ENCODE measurements around the gene IL1R2. TPM values are rescaled to one million over a fixed set of nuclear protein-coding genes. Genes with fewer than 3 reads are reported as not detected.

IL1R2 gene
- total and polyA plus RNA-seq, 2 experiments from 2014 or later = not detected

GRCh38 chr2:101983928-101984327, 7.8 kb upstream of the IL1R2 start:
- H3K36me3 ChIP-seq (ENCODE audit: insufficient read depth) = no peaks in the 10 kb centered on the region
- H3K27ac Mint-ChIP-seq = no peak overlapping the region
- DNase-seq (ENCODE audit: low spot score) (no peak), ATAC-seq (no peak)
- no peaks in the 10 kb centered on the region for H3K79me2 ChIP-seq (replicated peaks; ENCODE audit: insufficient read depth)
- no peaks in the 10 kb centered on the region for H3K4me1 ChIP-seq (ENCODE audit: insufficient read depth)
- peaks cover 8% of the 10 kb centered on the region for H3K27me3 Mint-ChIP-seq (ENCODE audit: insufficient read depth, low read depth, poor library complexity)
- H3K4me1 Mint-ChIP-seq = peaks cover 19% of the 10 kb centered on the region
- no peak overlapping the region for H3K4me3 ChIP-seq
- H3K9me2 ChIP-seq (ENCODE audit: insufficient read depth) = 0 out of 2 replicates have a peak, but pooled peaks cover 4% of the 10 kb centered on the region
- H2AFZ ChIP-seq = no peak overlapping the region
- H3K4me3 Mint-ChIP-seq = no peak overlapping the region
- H3K27ac ChIP-seq (ENCODE audit: low read depth) = no peak overlapping the region
- H3F3A ChIP-seq (replicated peaks; ENCODE audit: low read depth) = no peaks in the 10 kb centered on the region
- no peaks in the 10 kb centered on the region for H3K36me3 Mint-ChIP-seq (ENCODE audit: low read depth)
- H3K9me3 Mint-ChIP-seq = no peaks in the 10 kb centered on the region
- H4K20me1 ChIP-seq (replicated peaks; ENCODE audit: insufficient read depth) = no peaks in the 10 kb centered on the region
- no peak overlapping the region for H3K4me2 ChIP-seq
- TF ChIP-seq REST (IDR thresholded peaks at IDR 0.05; ENCODE audit: unreplicated experiment) (no peak), CTCF (conservative IDR thresholded peaks at IDR 0.05; ENCODE audit: low read depth in 2 of 2) (peak; percentile 20 to 36; a peak in 2 of 4 replicates), JUNB (IDR thresholded peaks at IDR 0.05; ENCODE audit: unreplicated experiment) (no peak)
- no peaks in the 10 kb centered on the region for H3K27me3 ChIP-seq (ENCODE audit: insufficient read depth)

GRCh38 chr2:101984656-101985055, 7.1 kb upstream of the IL1R2 start:
- H3K27me3 ChIP-seq (ENCODE audit: insufficient read depth) = no peaks in the 10 kb centered on the region
- Mint-ChIP-seq H3K27ac (no peak overlapping the region), H3K27me3 (ENCODE audit: insufficient read depth, low read depth, poor library complexity) (peaks cover 8% of the 10 kb centered on the region), H3K4me1 (peaks cover 19% of the 10 kb centered on the region), H3K4me3 (no peak overlapping the region), H3K9me3 (no peaks in the 10 kb centered on the region), H3K36me3 (ENCODE audit: low read depth) (no peaks in the 10 kb centered on the region)
- no peaks in the 10 kb centered on the region for H3K36me3 ChIP-seq (ENCODE audit: insufficient read depth)
- no peaks in the 10 kb centered on the region for H3F3A ChIP-seq (replicated peaks; ENCODE audit: low read depth)
- 0 out of 2 replicates have a peak, but pooled peaks cover 4% of the 10 kb centered on the region for H3K9me2 ChIP-seq (ENCODE audit: insufficient read depth)
- no peak overlapping the region for H3K27ac ChIP-seq (ENCODE audit: low read depth)
- DNase-seq (ENCODE audit: low spot score) = no peak
- H3K79me2 ChIP-seq (replicated peaks; ENCODE audit: insufficient read depth) = no peaks in the 10 kb centered on the region
- H4K20me1 ChIP-seq (replicated peaks; ENCODE audit: insufficient read depth) = no peaks in the 10 kb centered on the region
- no peak for ATAC-seq
- no peak overlapping the region for H3K4me2 ChIP-seq
- H3K4me1 ChIP-seq (ENCODE audit: insufficient read depth) = no peaks in the 10 kb centered on the region
- no peak overlapping the region for H2AFZ ChIP-seq
- H3K4me3 ChIP-seq = no peak overlapping the region
- TF ChIP-seq JUNB (IDR thresholded peaks at IDR 0.05; ENCODE audit: unreplicated experiment) = no peak
- TF ChIP-seq REST (IDR thresholded peaks at IDR 0.05; ENCODE audit: unreplicated experiment) = no peak
- TF ChIP-seq EZH2 (IDR thresholded peaks at IDR 0.05; ENCODE audit: low read depth, unreplicated experiment) = no peak
- TF ChIP-seq ETS1 (IDR thresholded peaks at IDR 0.05) = no peak

All from GM23338 (cell line).